Mesodermal cell (in vitro differentiated cells): ENCODE data around the gene D2HGDH.
"Not testable (repeated sequence)": the region's sequence is repeated elsewhere in the genome, so short reads cannot be mapped to it uniquely, and the experiment has no call there.

Experiments used
- H3K27ac ChIP-seq: 2 replicates; pipeline ENCODE4 v1.7.0; 2013; ENCODE audit warnings: mild to moderate bottlenecking, low read depth, low read length, moderate library complexity; ENCODE audit not compliant: severe bottlenecking
- H3K36me3 ChIP-seq: 2 replicates; pipeline ENCODE4 v1.7.1; 2013; ENCODE audit warnings: mild to moderate bottlenecking, low read length, moderate library complexity; ENCODE audit not compliant: control insufficient read depth, insufficient read depth
- H3K4me1 ChIP-seq: one replicate; pipeline ENCODE4 v1.7.1; 2013; ENCODE audit warnings: mild to moderate bottlenecking, low read length; ENCODE audit not compliant: insufficient read depth, control insufficient read depth, poor library complexity, severe bottlenecking
- H3K4me3 ChIP-seq: 2 replicates; pipeline ENCODE4 v1.7.0; 2013; ENCODE audit warnings: low read length, control low read depth, mild to moderate bottlenecking; ENCODE audit not compliant: insufficient read depth, poor library complexity, severe bottlenecking; ENCODE audit errors: extremely low read depth
- H3K9me3 ChIP-seq: 2 replicates; pipeline ENCODE4 v1.7.1; 2013; ENCODE audit warnings: mild to moderate bottlenecking, low read length, moderate library complexity; ENCODE audit not compliant: control insufficient read depth
- WGBS, 2 experiments: methylation state at CpG; one replicate each; pipeline ENCODE4 v1.1.5; 2013; ENCODE audit warnings: missing lambda C conversion rate in 2 of 2; ENCODE audit not compliant: insufficient coverage in 2 of 2; 5-methylcytosine and 5-hydroxymethylcytosine counted together

D2HGDH gene

GRCh38 chr2:241802421-241803318, 68.2 kb downstream of the D2HGDH start:
- no peak overlapping the region for H3K27ac ChIP-seq
- WGBS, 2 experiments, result 81 to 83% methylated on average over 24 to 25 of the region's 32 CpGs
- no peak overlapping the region for H3K4me3 ChIP-seq

GRCh38 chr2:241803387-241804325, 69.2 kb downstream of the D2HGDH start:
- H3K4me1 ChIP-seq, result peaks cover 8% of the 10 kb centered on the region
- H3K27ac ChIP-seq, result no peak overlapping the region
- H3K9me3 ChIP-seq, result no peaks in the 10 kb centered on the region
- peak overlapping the region; percentile 36 for H3K4me3 ChIP-seq
- H3K36me3 ChIP-seq, result no peaks in the 10 kb centered on the region
- WGBS, 2 experiments, result 12% methylated on average over 89 to 96 of the region's 109 CpGs

More at GRCh38 chr2:241802421-241803318, 68.2 kb downstream of the D2HGDH start:
- Histone ChIP-seq H3K36me3 (no peaks in the 10 kb centered on the region), H3K9me3 (no peaks in the 10 kb centered on the region), H3K4me1 (peaks cover 8% of the 10 kb centered on the region)

GRCh38 chr2:241804326-241805229, 70.1 kb downstream of the D2HGDH start:
- peak overlapping the region; percentile 36 for H3K4me3 ChIP-seq
- H3K27ac ChIP-seq, result peak overlapping the region; percentile 47
- peaks cover 8% of the 10 kb centered on the region for H3K4me1 ChIP-seq
- no peaks in the 10 kb centered on the region for H3K9me3 ChIP-seq
- H3K36me3 ChIP-seq, result no peaks in the 10 kb centered on the region
- 15 to 26% methylated on average over 25 to 26 of the region's 35 CpGs for WGBS, 2 experiments

- H3K27ac ChIP-seq, H3K4me3 ChIP-seq, H3K9me3 ChIP-seq, H3K4me1 ChIP-seq, H3K36me3 ChIP-seq: not testable (repeated sequence)
- no CpG with 5 or more reads among the region's 8 CpGs for WGBS, 2 experiments
These were observed 71.8 kb downstream of the D2HGDH start for GRCh38 chr2:241806217-241806616.

- H3K4me1 ChIP-seq, result peaks cover 8% of the 10 kb centered on the region
- H3K36me3 ChIP-seq, result no peaks in the 10 kb centered on the region
- H3K4me3 ChIP-seq, result no peak overlapping the region
- H3K27ac ChIP-seq, result peak overlapping the region; percentile 65
- WGBS, 2 experiments, result 55 to 66% methylated on average over 11 to 16 of the region's 17 CpGs
- H3K9me3 ChIP-seq, result no peaks in the 10 kb centered on the region
These were observed 73.8 kb downstream of the D2HGDH start for GRCh38 chr2:241808051-241808720.

GRCh38 chr2:241808721-241809382, 74.4 kb downstream of the D2HGDH start, which contains the start of gene NEU4:
NEU4 (plus strand) TSS chr2:241809193; CDS start chr2:241814485, 5,292 bp downstream.
- Histone ChIP-seq H3K36me3 (no peaks in the 10 kb centered on the region), H3K4me3 (no peak within 1 kb of the TSS)

GRCh38 chr2:241809383-241810306, 75.2 kb downstream of the D2HGDH start:
- Histone ChIP-seq H3K9me3 (no peaks in the 10 kb centered on the region), H3K36me3 (no peaks in the 10 kb centered on the region), H3K4me3 (no peak overlapping the region), H3K4me1 (peaks cover 3% of the 10 kb centered on the region), H3K27ac (no peak overlapping the region)
- WGBS, 2 experiments, result 83 to 90% methylated on average over 27 to 28 of the region's 29 CpGs

More at GRCh38 chr2:241808721-241809382, 74.4 kb downstream of the D2HGDH start, which contains the start of gene NEU4:
- Histone ChIP-seq H3K4me1 (peaks cover 8% of the 10 kb centered on the region), H3K27ac (peak within 1 kb of the TSS; percentile 65), H3K9me3 (no peaks in the 10 kb centered on the region)
- WGBS, 2 experiments, result 81 to 87% methylated on average over 24 to 31 of the region's 31 CpGs

GRCh38 chr2:241810307-241811200, 76.1 kb downstream of the D2HGDH start:
- H3K27ac ChIP-seq, result no peak overlapping the region

More at GRCh38 chr2:241810307-241811200, 76.1 kb downstream of the D2HGDH start:
- no peaks in the 10 kb centered on the region for H3K36me3 ChIP-seq
- H3K9me3 ChIP-seq, result no peaks in the 10 kb centered on the region
- 74 to 86% methylated on average over 20 to 22 of the region's 28 CpGs for WGBS, 2 experiments
- H3K4me3 ChIP-seq, result no peak overlapping the region
- no peaks in the 10 kb centered on the region for H3K4me1 ChIP-seq
